ENCODE data around the gene PWWP2B.

Gene PWWP2B

GRCh38 chr10:132453470-132453861 is 56.5 kb downstream of the PWWP2B start:
- ChIA-PET CTCF (interaction anchor here (0.7 to 6.6 kb wide), 20 partner anchors 9 to 307 kb away, joined by 3 to 56 read pairs (median 5); no protein-coding TSS in a partner anchor), POLR2A (no interaction called here)
- DNase-seq (ENCODE audit: low read depth, low spot score) = no peak
- no peak for TF ChIP-seq CTCF (IDR thresholded peaks at IDR 0.05; ENCODE audit: insufficient read depth, low read length, missing control alignments)
- no peak overlapping the region for H3K4me3 ChIP-seq (ENCODE audit: low read depth, low read length)

GRCh38 chr10:132454296-132455198 is 57.5 kb downstream of the PWWP2B start:
- TF ChIP-seq CTCF (IDR thresholded peaks at IDR 0.05; ENCODE audit: insufficient read depth, low read length, missing control alignments) = no peak
- DNase-seq (ENCODE audit: low read depth, low spot score) = no peak
- ChIA-PET POLR2A (interaction anchor here (0.5 kb wide), 1 partner anchor 22 kb away, joined by 3 read pairs; no protein-coding TSS in a partner anchor), CTCF (interaction anchor here (0.7 to 6.6 kb wide), 25 partner anchors 8 to 569 kb away, joined by 3 to 56 read pairs (median 4); no protein-coding TSS in a partner anchor)
- H3K4me3 ChIP-seq (ENCODE audit: low read depth, low read length) = no peak overlapping the region

GRCh38 chr10:132455441-132455971 is 58.5 kb downstream of the PWWP2B start:
- CTCF ChIA-PET = interaction anchor here (0.7 to 6.6 kb wide), 11 partner anchors 9 to 236 kb away, joined by 3 to 56 read pairs (median 5); no protein-coding TSS in a partner anchor
- no peak overlapping the region for H3K4me3 ChIP-seq (ENCODE audit: low read depth, low read length)
- DNase-seq (ENCODE audit: low read depth, low spot score) = no peak
- TF ChIP-seq CTCF (IDR thresholded peaks at IDR 0.05; ENCODE audit: insufficient read depth, low read length, missing control alignments) = no peak
- POLR2A ChIA-PET = no interaction called here

- H3K4me3 ChIP-seq (ENCODE audit: low read depth, low read length) = no peak overlapping the region
- no peak for DNase-seq (ENCODE audit: low read depth, low spot score)
- CTCF ChIA-PET = interaction anchor here (1.1 to 6.6 kb wide), 7 partner anchors 9 to 231 kb away, joined by 3 to 56 read pairs (median 5); no protein-coding TSS in a partner anchor
- POLR2A ChIA-PET = no interaction called here
- TF ChIP-seq CTCF (IDR thresholded peaks at IDR 0.05; ENCODE audit: insufficient read depth, low read length, missing control alignments) = no peak
These were observed 59.2 kb downstream of the PWWP2B start for GRCh38 chr10:132455986-132456847.

- H3K4me3 ChIP-seq (ENCODE audit: low read depth, low read length) = no peak overlapping the region
- TF ChIP-seq CTCF (IDR thresholded peaks at IDR 0.05; ENCODE audit: insufficient read depth, low read length, missing control alignments) = no peak
- DNase-seq (ENCODE audit: low read depth, low spot score) = no peak
- POLR2A ChIA-PET = no interaction called here
- CTCF ChIA-PET = interaction anchor here (1.1 to 6.6 kb wide), 5 partner anchors 176 to 232 kb away, joined by 4 to 56 read pairs (median 27); no protein-coding TSS in a partner anchor
These were observed 59.9 kb downstream of the PWWP2B start for GRCh38 chr10:132456881-132457280.

Measured in AG04449 (cell line).